Stimulated activated naive CD8-positive, alpha-beta T cell treated with anti-CD3 and anti-CD28 coated beads, Interleukin-15, Interleukin-2, amounts not matched to agents 100 U/mL and 50 U/mL, for 24 hours (primary cell): ENCODE measurements around the gene C13orf46.
"Not testable (repeated sequence)": the region's sequence is repeated elsewhere in the genome, so short reads cannot be mapped to it uniquely, and the experiment has no call there.

Experiments used
- ATAC-seq: fragments of 150-1000 bp; cut with Tn5 transposase; one replicate; pipeline ENCODE4 v1.10.0; 2021
- DNase-seq: peaks from one replicate; pipeline ENCODE4 v3.0.0; 2021

Gene C13orf46

GRCh38 chr13:113922412-113923118 is 51.3 kb downstream of the C13orf46 start:
- no peak for ATAC-seq
- no peak for DNase-seq

GRCh38 chr13:113921763-113922162 is 52.1 kb downstream of the C13orf46 start:
- DNase-seq (no peak), ATAC-seq (no peak)

GRCh38 chr13:113920606-113921286 is 53.1 kb downstream of the C13orf46 start:
- ATAC-seq (no peak), DNase-seq (no peak)

DNA sequence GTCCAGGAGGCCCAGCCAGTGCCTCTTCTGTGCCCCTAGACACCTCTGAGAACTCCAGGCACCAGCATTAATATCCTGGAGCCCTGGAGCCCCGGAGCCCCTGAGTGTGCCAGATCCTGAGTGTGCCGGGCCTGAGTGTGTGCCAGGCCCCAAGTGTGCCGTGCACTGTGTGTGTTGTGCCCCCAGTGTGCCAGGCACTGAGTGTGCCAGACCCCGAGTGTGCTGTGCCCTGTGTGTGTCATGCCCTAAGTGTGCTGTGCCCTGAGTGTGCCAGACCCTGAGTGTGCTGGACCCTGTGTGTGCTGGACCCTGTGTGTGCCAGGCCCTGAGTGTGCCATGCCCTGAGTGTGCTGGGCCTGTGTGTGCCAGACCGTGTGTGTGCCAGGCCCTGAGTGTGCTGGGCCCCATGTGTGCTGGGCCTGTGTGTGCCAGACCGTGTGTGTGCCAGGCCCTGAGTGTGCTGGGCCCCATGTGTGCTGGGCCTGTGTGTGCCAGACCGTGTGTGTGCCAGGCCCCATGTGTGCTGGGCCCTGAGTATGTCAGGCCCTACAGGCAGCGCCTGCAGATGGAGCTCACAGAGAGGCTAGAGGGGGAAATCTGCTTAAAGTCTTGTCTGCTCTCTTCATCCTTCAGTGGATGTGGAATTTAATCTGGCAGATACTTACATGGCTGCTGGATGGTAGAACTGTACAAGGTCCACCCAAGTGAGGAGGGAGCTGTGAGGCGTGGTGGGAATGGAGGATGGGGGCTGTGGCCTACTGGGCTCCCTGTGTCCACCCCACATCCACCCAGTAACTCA is 53.9 kb downstream of the C13orf46 start:
- no peak for ATAC-seq
- DNase-seq: no peak

GRCh38 chr13:113918981-113919701 is 54.7 kb downstream of the C13orf46 start:
- no peak for DNase-seq

DNA sequence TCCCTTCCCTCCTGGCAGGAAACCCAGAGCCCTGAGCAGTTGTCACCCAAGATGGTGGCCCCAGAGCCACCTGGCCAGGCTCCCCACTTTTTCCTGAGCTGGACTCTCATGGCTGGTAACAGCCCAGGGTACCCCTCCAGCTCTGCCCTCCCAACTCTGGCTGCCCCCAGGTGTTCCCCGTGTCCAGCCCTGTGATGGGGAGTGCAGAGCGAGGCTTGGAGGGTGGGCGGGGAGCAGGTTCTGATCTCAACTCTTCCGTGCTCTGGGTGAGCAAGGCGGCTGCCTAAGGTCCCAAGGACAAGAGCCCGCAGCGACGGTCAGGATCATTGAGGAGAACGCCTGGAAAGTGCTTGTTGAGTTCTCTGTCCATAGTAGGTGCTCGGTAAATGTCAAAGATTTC is 55.3 kb downstream of the C13orf46 start:
- ATAC-seq: no peak
- DNase-seq: no peak

More at GRCh38 chr13:113918981-113919701, 54.7 kb downstream of the C13orf46 start:
- no peak for ATAC-seq

DNA sequence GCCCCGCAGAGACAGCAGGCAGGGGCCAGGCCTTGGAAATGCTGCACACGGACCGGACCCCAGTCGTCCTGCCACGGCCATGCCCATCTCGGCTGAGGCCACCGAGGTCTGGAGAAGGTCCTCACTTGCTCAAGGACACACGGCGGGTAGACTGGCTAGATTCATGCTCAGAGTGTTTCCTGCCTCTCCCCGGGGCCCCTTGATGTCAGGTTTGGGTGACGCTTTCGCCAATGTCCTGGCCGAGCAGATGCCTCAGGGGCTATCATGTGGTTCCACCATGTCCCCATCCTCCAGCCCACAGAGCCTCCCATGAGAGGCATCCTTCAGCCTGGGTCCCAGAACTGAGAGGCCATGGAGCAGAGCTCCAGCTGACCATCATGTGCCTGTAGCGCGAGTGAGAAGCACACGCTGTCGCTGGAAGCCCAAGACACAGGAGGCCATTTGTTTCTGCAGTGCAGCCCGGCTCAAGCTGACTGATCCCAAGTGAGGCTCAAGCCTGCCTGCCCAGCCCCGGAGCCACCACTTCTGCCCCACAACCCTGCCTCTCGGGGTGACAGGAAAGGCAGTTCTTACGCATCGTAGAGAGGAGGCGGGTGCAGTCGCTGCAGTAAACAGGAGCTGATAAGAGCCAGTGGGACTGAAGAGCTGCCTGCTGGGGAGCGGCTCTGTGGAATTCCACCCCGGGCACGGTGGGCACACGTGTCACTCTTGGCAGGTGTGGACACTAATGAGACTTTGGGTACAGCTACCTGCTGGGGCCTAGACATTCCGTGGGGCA is 56.1 kb downstream of the C13orf46 start:
- DNase-seq (no peak), ATAC-seq (no peak)

DNA sequence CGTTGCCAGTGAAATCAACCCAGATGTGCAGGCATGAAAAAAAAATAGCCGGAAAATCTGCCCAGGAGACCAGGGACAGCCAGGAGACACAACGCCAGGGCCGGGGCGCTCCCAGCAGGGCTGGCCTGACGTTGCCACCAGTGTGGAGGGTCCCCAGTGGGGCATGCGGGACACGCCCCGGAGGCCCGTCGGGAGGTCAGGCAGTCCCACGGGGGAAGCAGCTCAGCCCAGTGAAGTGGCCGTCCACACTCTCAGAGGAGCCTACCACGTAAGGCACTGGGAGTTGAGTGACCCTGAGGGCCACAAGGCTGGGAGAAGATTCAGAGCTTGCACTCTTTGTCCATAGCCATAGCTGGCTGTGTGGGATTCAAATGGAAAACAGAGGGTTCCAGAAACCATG is 56.8 kb downstream of the C13orf46 start:
- no peak for DNase-seq
- ATAC-seq: no peak

DNA sequence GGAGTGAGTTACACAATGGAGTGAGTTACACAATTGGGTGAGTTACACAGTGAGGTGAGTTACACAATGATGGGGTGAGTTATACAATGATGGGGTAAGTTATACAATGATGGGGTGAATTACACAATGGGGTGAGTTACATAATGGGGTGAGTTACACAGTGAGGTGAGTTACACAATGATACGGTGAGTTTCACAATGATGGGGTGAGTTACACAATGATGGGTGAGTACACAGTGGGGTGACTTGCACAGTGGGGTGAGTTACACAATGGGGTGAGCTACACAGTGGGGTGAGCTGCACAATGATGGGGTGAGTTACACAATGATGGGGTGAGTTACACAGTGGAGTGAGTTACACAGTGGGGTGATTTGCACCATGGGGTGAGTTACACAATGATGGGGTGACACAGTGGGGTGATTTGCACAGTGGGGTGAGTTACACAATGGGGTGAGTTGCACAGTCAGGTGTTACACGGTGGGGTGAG is 57.5 kb downstream of the C13orf46 start:
- ATAC-seq (no peak), DNase-seq (no peak)

DNA sequence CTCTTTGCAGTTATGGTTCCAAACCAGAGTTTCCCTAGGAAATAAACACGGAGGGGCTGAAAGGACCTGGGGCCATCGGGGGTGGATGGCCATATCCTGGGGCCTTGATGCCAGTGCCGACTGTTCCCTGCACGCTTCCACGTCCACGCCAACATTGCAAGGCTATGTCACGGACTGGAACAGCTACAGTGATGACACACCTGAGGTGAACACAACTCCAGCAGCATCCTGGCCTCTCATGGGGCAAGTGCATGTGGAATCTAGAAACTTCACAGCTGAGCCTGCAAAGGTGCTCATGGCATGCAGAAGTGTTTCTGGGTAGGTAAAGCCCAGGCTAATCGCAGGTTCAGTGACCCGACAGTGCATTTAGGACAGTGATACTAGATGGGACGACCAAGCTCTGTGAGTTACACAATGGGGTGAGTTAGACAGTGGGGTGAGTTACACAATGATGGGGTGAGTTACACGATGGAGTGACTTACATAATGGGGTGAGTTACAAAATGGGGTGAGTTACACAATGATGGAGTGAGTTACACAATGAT is 58.0 kb downstream of the C13orf46 start:
- ATAC-seq (no peak), DNase-seq (no peak)

- DNase-seq: no peak
- ATAC-seq: no peak
Measured at GRCh38 chr13:113915012-113915763, 58.7 kb downstream of the C13orf46 start.

DNA sequence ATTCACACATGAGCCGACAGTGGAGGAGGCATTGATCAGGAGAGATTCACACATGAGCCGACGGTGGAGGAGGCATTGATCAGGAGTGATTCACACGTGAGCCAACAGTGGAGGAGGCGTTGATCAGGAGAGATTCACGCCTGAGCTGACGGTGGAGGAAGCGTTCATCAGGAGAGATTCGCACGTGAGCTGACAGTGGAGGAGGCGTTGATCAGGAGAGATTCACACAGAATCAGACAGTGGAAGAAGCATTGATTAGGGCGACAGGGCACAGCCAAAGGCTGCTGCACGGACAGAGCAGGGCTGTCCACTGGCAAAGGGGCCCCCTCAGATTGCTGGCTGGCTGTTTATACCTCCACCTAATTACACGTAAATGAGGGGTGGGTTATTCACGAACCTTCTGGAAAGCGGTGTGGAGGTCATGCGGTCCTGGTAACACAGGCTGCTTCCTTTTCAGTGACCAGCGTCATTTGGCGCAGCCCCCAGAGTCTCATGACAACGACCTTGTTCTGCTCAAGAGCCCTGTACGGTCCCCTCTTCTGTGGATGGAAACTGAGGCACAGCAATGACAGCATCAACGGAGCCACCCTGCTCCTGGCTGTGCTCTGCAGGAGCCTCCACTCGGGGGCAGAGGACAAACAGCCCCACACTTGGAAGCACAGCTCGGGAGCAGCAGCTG is 59.4 kb downstream of the C13orf46 start:
- ATAC-seq (no peak), DNase-seq (no peak)

DNA sequence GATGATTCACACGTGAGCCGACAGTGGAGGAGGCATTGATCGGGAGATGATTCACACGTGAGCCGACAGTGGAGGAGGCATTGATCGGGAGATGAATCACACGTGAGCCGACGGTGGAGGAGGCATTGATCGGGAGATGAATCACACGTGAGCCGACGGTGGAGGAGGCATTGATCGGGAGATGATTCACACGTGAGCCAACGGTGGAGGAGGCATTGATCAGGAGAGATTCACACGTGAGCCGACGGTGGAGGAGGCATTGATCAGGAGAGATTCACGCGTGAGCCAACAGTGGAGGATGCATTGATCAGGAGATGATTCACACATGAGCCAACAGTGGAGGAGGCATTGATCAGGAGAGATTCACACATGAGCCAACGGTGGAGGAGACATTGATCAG is 60.0 kb downstream of the C13orf46 start:
- ATAC-seq: not testable (repeated sequence)

GRCh38 chr13:113913408-113913807 is 60.5 kb downstream of the C13orf46 start:
- DNase-seq, ATAC-seq: not testable (repeated sequence)

More for the DNA sequence above, 60.0 kb downstream of the C13orf46 start:
- DNase-seq: not testable (repeated sequence)

GRCh38 chr13:113912596-113912995 is 61.3 kb downstream of the C13orf46 start:
- ATAC-seq (no peak), DNase-seq (no peak)

DNA sequence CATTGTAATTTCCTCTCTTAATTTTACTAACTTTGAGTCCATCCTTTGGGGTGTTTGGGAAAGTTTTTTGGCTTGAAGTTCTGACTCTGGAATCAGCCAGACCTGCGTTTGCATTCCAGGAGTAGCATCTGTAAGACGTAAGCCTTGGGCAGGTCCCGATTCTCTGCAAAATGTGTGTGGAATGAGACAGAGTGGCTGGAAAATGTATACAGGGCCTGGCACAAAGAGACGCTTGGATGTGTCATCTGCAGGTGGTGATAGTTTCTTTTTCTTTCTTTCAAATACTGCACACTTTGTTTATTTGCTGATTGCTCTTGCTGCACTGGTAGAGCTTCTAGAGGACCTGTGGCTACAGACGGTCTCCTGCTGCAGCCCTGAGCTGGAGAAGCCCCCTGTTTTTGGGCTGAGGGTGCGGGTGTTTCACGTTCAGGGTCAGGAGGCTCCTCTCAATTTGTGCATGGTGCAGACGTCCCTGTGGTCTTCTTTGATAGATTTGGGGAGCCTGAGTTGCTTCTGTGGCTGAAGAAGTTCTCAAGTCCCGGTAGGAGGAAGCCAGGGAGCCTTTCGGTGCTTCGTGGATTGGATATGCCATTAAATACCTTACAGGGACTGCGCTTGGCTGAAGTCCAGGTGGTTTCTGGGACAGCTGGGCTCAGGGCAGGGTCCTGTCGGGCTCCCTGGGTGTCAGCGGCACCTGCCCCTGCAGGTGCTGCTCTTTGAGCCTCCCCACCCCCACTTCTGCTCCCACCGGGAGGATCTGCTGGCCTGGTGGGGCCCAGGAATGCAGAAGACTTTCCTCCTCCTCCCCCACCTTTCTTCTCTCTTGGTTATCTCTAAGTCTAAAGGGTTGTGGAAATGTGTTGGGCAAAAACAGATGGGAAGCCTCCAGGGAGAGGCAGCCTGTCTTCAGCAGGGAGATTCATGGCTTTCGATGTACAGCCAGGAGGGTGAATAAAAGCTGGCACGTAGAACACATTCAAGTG is 66.0 kb downstream of the C13orf46 start:
- DNase-seq (no peak), ATAC-seq (no peak)

DNA sequence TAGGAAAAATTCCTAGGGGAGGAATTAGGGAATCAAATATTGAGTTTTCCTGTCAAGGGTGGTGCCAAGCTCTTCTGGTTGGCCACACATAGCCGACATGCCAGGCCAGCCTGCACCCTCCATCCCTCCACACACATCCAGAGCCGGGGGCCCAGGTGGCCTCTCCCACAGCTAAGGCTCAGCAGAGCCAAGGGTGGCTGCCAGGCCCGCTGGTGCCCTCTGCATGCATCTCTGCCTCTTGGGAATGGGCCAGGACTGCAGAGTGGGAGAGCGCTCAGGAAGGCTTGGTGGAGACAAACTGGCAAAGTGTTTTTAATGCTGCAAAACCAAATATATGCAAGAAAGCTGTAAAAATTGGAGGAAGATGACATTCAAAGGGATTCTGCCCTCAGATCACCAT is 67.3 kb downstream of the C13orf46 start:
- DNase-seq: no peak
- no peak for ATAC-seq

- no peak for ATAC-seq
- no peak for DNase-seq
Measured at GRCh38 chr13:113905942-113906341, 67.9 kb downstream of the C13orf46 start.
